Lower leg skin (tissue), 4 donors: ENCODE results near the gene ADRB1. TPM values are rescaled to one million over a fixed set of nuclear protein-coding genes. Genes with fewer than 3 reads are reported as not detected.

ENCODE experiments used
- DNase-seq, 2 donors: peaks; one replicate each; pipeline ENCODE4 v3.0.0-alpha.2; 2019; ENCODE audit warnings: low spot score in 2 of 2
- H3K4me3 ChIP-seq: fragments of 200-600 bp; sonication (generic); 2 replicates; pipeline ENCODE4 v1.5.1; 2017; ENCODE audit warnings: mild to moderate bottlenecking, low read depth; ENCODE audit not compliant: poor library complexity, severe bottlenecking
- POLR2A ChIP-seq, 2 donors: fragments of 450-650 bp; IDR thresholded peaks; one replicate each; pipeline ENCODE4 v1.6.1; 2016 to 2017; ENCODE audit warnings: antibody characterized with exemption in 2 of 2, mild to moderate bottlenecking in 1 of 2, moderate library complexity in 1 of 2
- WGBS, 2 donors: methylation state at CpG; one replicate each; pipeline ENCODE4 v1.1.5; 2018; 5-methylcytosine and 5-hydroxymethylcytosine counted together
- intact Hi-C: fragments of 100-400 bp; cut with DNase I; formaldehyde crosslinking; loops from one replicate; pipeline ENCODE4 v1.15.0; 2023; ENCODE audit warnings: low total_unique reads
- total RNA-seq, 4 donors: library from RNA; depleted of rRNA; stranded (reverse); fragments of >200 nt; gene quantifications; one replicate each; pipeline ENCODE4 v1.1.0, GENCODE V29; 2016
- TF ChIP-seq, protein P1 (sequence below), 3 donors: fragments of 450-650 bp; IDR thresholded peaks; one replicate each; pipeline ENCODE4 v1.5.1; 2016; ENCODE audit warnings: antibody characterized with exemption in 3 of 3, mild to moderate bottlenecking in 3 of 3, moderate library complexity in 2 of 3

Gene ADRB1
- total RNA-seq, 4 donors from 2014 or later: 0.55 to 1.0 (median 0.82) TPM

DNA sequence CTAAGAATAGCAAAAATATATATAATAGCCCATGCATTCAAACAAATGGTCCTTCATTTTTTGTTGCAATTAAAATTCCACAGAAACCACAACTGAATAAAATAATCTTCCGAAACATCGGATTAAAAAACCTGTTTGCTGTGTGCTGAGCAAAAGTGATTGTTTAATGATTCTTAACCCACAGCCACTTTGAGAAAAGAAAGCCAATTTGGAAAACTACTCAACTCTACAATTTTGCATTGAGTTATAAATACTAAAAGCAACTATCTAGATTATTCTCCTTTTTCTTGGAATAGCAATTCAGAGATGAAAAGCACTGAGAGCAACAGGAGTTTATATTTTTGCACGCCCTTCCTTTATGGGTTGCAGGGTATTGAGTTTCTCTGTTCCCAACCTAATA, 8.0 kb downstream of the ADRB1 start:
- no peak for TF ChIP-seq POLR2A (IDR thresholded peaks at IDR 0.05)
- TF ChIP-seq, protein P1, sequence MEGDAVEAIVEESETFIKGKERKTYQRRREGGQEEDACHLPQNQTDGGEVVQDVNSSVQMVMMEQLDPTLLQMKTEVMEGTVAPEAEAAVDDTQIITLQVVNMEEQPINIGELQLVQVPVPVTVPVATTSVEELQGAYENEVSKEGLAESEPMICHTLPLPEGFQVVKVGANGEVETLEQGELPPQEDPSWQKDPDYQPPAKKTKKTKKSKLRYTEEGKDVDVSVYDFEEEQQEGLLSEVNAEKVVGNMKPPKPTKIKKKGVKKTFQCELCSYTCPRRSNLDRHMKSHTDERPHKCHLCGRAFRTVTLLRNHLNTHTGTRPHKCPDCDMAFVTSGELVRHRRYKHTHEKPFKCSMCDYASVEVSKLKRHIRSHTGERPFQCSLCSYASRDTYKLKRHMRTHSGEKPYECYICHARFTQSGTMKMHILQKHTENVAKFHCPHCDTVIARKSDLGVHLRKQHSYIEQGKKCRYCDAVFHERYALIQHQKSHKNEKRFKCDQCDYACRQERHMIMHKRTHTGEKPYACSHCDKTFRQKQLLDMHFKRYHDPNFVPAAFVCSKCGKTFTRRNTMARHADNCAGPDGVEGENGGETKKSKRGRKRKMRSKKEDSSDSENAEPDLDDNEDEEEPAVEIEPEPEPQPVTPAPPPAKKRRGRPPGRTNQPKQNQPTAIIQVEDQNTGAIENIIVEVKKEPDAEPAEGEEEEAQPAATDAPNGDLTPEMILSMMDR (IDR thresholded peaks at IDR 0.05): no peak
- no peak for DNase-seq
- WGBS, 2 donors: 92 to 95% methylated on average over 3 of the region's 3 CpGs
- H3K4me3 ChIP-seq: no peak overlapping the region
- intact Hi-C loops: no loop called here

DNA sequence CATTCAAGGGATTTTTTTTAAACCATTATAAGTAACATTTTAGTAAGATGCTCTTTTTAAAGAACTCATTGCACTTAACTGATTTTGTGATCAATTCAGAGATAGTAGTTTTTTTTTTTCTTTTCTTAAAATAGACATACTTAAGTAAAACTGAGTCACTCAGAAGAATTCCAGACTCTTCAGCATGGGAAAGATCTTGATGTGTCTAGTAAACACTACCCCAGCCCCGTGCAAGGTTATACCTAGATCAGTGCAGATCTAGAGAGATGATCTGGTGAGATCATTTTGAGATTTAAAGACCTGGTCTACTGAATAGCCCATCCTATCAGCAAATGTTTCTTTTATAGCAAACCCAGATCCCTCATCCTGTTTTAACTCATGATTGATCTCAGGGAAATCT, 8.6 kb downstream of the ADRB1 start:
- TF ChIP-seq POLR2A (IDR thresholded peaks at IDR 0.05): no peak
- TF ChIP-seq, protein P1 (IDR thresholded peaks at IDR 0.05): no peak
- no peak overlapping the region for H3K4me3 ChIP-seq
- DNase-seq: no peak
- 61 to 74% methylated on average over 1 of the region's 1 CpG for WGBS, 2 donors
- intact Hi-C loops: no loop called here

DNA sequence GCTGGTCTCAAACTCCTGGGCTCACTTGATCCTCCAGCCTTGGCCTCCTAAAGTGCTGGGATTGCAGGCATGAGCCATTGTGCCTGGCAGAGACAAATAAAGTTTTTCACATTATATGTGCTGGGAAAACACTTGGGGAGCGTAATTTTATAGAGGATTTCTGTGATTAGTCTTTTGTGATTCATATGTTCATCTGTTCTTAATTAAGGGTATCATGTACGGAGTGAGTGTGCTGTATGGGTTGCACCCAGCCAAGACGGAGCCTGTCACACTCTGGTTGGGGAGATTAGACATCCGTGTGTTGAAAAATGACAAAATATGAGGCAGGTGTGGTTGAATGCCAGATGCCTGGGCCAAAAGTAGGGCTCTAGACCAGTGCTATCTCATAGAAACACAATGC, 10.3 kb downstream of the ADRB1 start:
- TF ChIP-seq POLR2A (IDR thresholded peaks at IDR 0.05): no peak
- TF ChIP-seq, protein P1 (IDR thresholded peaks at IDR 0.05): no peak
- DNase-seq: no peak
- intact Hi-C loops: no loop called here
- H3K4me3 ChIP-seq: no peak overlapping the region
- WGBS, 2 donors: 61 to 65% methylated on average over 4 of the region's 4 CpGs

DNA sequence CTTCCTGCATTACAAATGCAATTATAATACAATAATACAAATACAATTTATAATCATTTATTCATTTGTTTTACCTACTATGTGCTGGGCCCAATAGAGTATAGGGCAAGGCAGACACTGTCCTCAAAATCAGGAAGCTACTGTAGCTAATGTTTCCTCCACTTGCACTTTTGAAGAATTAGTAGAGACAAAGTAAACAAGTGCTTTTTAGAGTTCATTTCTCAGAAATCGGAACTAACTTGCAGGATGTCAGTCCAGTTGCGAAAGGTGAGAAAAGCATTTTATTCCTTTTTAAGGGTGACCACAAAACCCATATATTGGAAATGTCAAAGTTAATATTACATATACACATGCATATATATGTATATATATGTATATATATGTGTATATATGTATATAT, 14.2 kb downstream of the ADRB1 start:
- DNase-seq: no peak
- H3K4me3 ChIP-seq: no peak overlapping the region
- TF ChIP-seq POLR2A (IDR thresholded peaks at IDR 0.05): no peak
- TF ChIP-seq, protein P1 (IDR thresholded peaks at IDR 0.05): no peak
- intact Hi-C loops: no loop called here
- WGBS, 2 donors: 80% methylated on average over 2 of the region's 2 CpGs

DNA sequence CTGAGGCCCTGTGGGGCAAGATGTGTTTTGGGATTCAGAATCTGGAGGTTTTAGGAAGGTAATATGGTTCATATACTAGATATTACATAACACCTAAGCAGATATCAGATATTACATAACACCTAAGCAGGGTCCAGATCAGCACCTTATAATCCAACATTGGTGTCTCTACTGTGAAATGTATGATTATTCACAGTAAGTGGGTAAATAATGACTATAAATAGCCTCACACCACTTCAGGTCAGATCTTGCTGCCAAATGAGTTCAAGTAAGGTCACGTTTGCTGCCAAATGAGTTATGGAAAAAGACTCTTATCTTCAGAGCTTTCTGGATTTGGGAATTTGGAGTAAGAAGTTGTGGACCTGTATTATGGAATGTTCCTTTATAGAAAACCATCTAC, 14.6 kb downstream of the ADRB1 start:
- DNase-seq: no peak
- intact Hi-C loops: no loop called here
- H3K4me3 ChIP-seq: no peak overlapping the region
- 41 to 51% methylated on average over 1 of the region's 1 CpG for WGBS, 2 donors
- TF ChIP-seq, protein P1 (IDR thresholded peaks at IDR 0.05): no peak

DNA sequence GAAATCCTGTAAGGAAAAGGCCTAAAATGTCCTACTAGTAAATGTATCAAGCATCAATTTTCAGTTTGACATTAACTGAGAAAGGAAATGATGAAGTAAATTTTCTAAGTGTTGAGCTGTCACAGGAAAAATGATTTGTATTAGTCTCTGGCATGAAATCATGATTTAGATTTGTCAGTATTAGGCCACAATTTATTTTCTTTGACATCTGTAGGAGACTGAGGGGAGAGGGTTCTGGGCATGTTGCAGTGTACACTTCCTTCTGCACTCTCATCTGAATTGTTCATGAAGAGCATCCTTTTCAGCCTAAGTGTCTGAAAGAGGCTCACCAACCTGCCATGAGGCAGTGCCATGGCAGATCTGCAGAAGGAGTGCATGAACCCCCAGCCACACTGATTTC, 15.9 kb downstream of the ADRB1 start:
- TF ChIP-seq, protein P1 (IDR thresholded peaks at IDR 0.05): no peak
- no peak for TF ChIP-seq POLR2A (IDR thresholded peaks at IDR 0.05)
- no peak for DNase-seq
- intact Hi-C loops: no loop called here
- no peak overlapping the region for H3K4me3 ChIP-seq
